IMR-90 (cell line): ENCODE results near the gene LRRC19. TPM values are rescaled to one million over a fixed set of nuclear protein-coding genes. Genes with fewer than 3 reads are reported as not detected.

Source experiments
- ATAC-seq: fragments of 200-7000 bp; cut with Tn5 transposase; 2 replicates; pipeline ENCODE4 v1.9.1; 2020; ENCODE audit warnings: low read depth, mild to moderate bottlenecking, moderate library complexity
- BruUV-seq: library from RNA; stranded (reverse); fragments of 400-500 nt; replicated peaks from 2 replicates; lab custom pipeline; 2021; lab: Mats Ljungman, UMichigan
- CTCF ChIA-PET: fragments of 300-600 bp; formaldehyde crosslinking; extraction: SDS; loops from one replicate; lab custom pipeline; 2021; ENCODE audit warnings: antibody characterized with exemption; lab: Yijun Ruan, JAX
- POLR2A ChIA-PET: fragments of 300-600 bp; sonication (Branson Sonifier 250); formaldehyde crosslinking; loops from one replicate; lab custom pipeline; 2022; ENCODE audit warnings: antibody characterized with exemption; ENCODE audit not compliant: unreplicated experiment; lab: Charles Lee
- DNase-seq: peaks from one replicate; pipeline ENCODE4 v3.0.0; 2013
- H2AFZ ChIP-seq: replicated peaks from 2 replicates; pipeline ENCODE3; 2013; ENCODE audit warnings: low read length, mild to moderate bottlenecking; ENCODE audit not compliant: poor library complexity
- H2AK5ac ChIP-seq: 2 replicates; pipeline ENCODE4 v1.6.1; 2013; ENCODE audit warnings: low read depth, low read length, inconsistent platforms
- H2AK9ac ChIP-seq: replicated peaks from 2 replicates; pipeline ENCODE3; 2013; ENCODE audit warnings: mild to moderate bottlenecking, low read depth, low read length, moderate library complexity; ENCODE audit not compliant: poor library complexity
- H2BK120ac ChIP-seq: 2 replicates; pipeline ENCODE4 v1.6.1; 2013; ENCODE audit warnings: low read depth, low read length, inconsistent platforms
- H2BK15ac ChIP-seq: 3 replicates; pipeline ENCODE4 v1.6.1; 2013; ENCODE audit warnings: low read depth, low read length, inconsistent platforms
- H2BK20ac ChIP-seq: 2 replicates; pipeline ENCODE4 v1.6.1; 2013; ENCODE audit warnings: low read depth, mild to moderate bottlenecking, inconsistent platforms, low read length, moderate library complexity
- H2BK5ac ChIP-seq: 2 replicates; pipeline ENCODE4 v1.6.1; 2013; ENCODE audit warnings: mild to moderate bottlenecking, low read depth, low read length, inconsistent platforms; ENCODE audit not compliant: poor library complexity, severe bottlenecking
- H3K14ac ChIP-seq: replicated peaks from 2 replicates; pipeline ENCODE4 v1.6.1; 2013; ENCODE audit warnings: low read depth, low read length, inconsistent platforms
- H3K18ac ChIP-seq: 2 replicates; pipeline ENCODE4 v1.6.1; 2013; ENCODE audit warnings: low read depth, low read length, control low read depth
- H3K23ac ChIP-seq: 2 replicates; pipeline ENCODE4 v1.6.1; 2013; ENCODE audit warnings: low read depth, low read length, inconsistent platforms
- H3K27ac ChIP-seq: 2 replicates; pipeline ENCODE4 v1.5.1; 2013; ENCODE audit warnings: mild to moderate bottlenecking, control low read depth, low read length; ENCODE audit not compliant: insufficient read depth
- H3K27me3 ChIP-seq: 2 replicates; pipeline ENCODE4 v1.6.1; 2013; ENCODE audit warnings: low read length; ENCODE audit not compliant: control insufficient read depth, insufficient read depth
- H3K36me3 ChIP-seq: 2 replicates; pipeline ENCODE4 v1.6.1; 2013; ENCODE audit warnings: low read length, mixed read lengths; ENCODE audit not compliant: control insufficient read depth, insufficient read depth
- H3K4ac ChIP-seq: 2 replicates; pipeline ENCODE4 v1.6.1; 2013; ENCODE audit warnings: low read depth, low read length, inconsistent platforms
- H3K4me1 ChIP-seq: 2 replicates; pipeline ENCODE4 v1.6.1; 2013; ENCODE audit warnings: low read length, mixed read lengths; ENCODE audit not compliant: control insufficient read depth, insufficient read depth
- H3K4me2 ChIP-seq: 2 replicates; pipeline ENCODE4 v1.6.1; 2013; ENCODE audit warnings: low read depth, mild to moderate bottlenecking, control low read depth, low read length, moderate library complexity
- H3K4me3 ChIP-seq: 2 replicates; pipeline ENCODE4 v1.5.1; 2013; ENCODE audit warnings: low read depth, mild to moderate bottlenecking, control low read depth, low read length, moderate library complexity; ENCODE audit not compliant: insufficient read depth
- H3K56ac ChIP-seq: 2 replicates; pipeline ENCODE4 v1.6.1; 2013; ENCODE audit warnings: low read length, inconsistent platforms; ENCODE audit not compliant: insufficient read depth; ENCODE audit errors: extremely low read depth
- H3K79me1 ChIP-seq, 2 experiments: 2 replicates each; pipeline ENCODE4 v1.6.1; 2013; ENCODE audit warnings: low read length in 2 of 2, inconsistent platforms in 1 of 2, low read depth in 1 of 2
- H3K9ac ChIP-seq: 2 replicates; pipeline ENCODE4 v1.6.1; 2013; ENCODE audit warnings: low read depth, low read length, control low read depth
- H3K9me1 ChIP-seq: 2 replicates; pipeline ENCODE4 v1.6.1; 2013; ENCODE audit warnings: low read length, inconsistent platforms; ENCODE audit not compliant: insufficient read depth
- H3K9me3 ChIP-seq: 2 replicates; pipeline ENCODE4 v1.6.1; 2013; ENCODE audit warnings: low read length; ENCODE audit not compliant: control insufficient read depth, insufficient read depth
- H4K20me1 ChIP-seq: 2 replicates; pipeline ENCODE4 v1.6.1; 2013; ENCODE audit warnings: low read length, inconsistent platforms; ENCODE audit not compliant: insufficient read depth
- H4K5ac ChIP-seq: 2 replicates; pipeline ENCODE4 v1.6.1; 2013; ENCODE audit warnings: mild to moderate bottlenecking, low read depth, low read length, control low read depth
- H4K8ac ChIP-seq, 2 experiments: 2 replicates each; pipeline ENCODE4 v1.6.1; 2013; ENCODE audit warnings: low read depth in 2 of 2, low read length in 2 of 2, control low read depth in 1 of 2, inconsistent platforms in 1 of 2
- H4K91ac ChIP-seq: 2 replicates; pipeline ENCODE4 v1.6.1; 2013; ENCODE audit warnings: low read depth, low read length, inconsistent platforms; ENCODE audit not compliant: insufficient read depth
- BHLHE40 ChIP-seq: fragments of 150-350 bp; IDR thresholded peaks from 2 replicates; pipeline ENCODE4 v1.6.1; 2016; ENCODE audit warnings: mild to moderate bottlenecking, low read depth, low read length
- CEBPB ChIP-seq: IDR thresholded peaks from 2 replicates; pipeline ENCODE4 v1.6.1; 2012; ENCODE audit warnings: low read depth, low read length, improper control_type of control experiment
- MAFK ChIP-seq: IDR thresholded peaks from 2 replicates; pipeline ENCODE4 v1.6.1; 2012; ENCODE audit warnings: low read depth, low read length, improper control_type of control experiment
- MXI1 ChIP-seq: IDR thresholded peaks from 2 replicates; pipeline ENCODE4 v1.6.1; 2012; ENCODE audit warnings: low read depth, mild to moderate bottlenecking, low read length, moderate library complexity, borderline replicate concordance
- NFE2L2 ChIP-seq: fragments of 150-350 bp; IDR thresholded peaks from 2 replicates; pipeline ENCODE4 v1.6.1; 2016; ENCODE audit warnings: low read depth, mild to moderate bottlenecking, low read length
- POLR2A ChIP-seq: IDR thresholded peaks from 2 replicates; pipeline ENCODE4 v1.6.1; 2012; ENCODE audit warnings: mild to moderate bottlenecking, low read depth, low read length
- RAD21 ChIP-seq: IDR thresholded peaks from 2 replicates; pipeline ENCODE4 v1.6.1; 2012; ENCODE audit warnings: low read length, improper control_type of control experiment
- WGBS, 2 experiments: methylation state at CpG; one replicate each; pipeline versions ENCODE4 v1.1.5 to v1.1.7; 2013; ENCODE audit warnings: missing lambda C conversion rate in 2 of 2; ENCODE audit not compliant: insufficient read length in 1 of 2; ENCODE audit errors: extremely low coverage in 2 of 2; 5-methylcytosine and 5-hydroxymethylcytosine counted together
- dilution Hi-C: fragments of 300-500 bp; cut with HindIII; formaldehyde crosslinking; loops from one replicate; pipeline ENCODE4 v1.14.3; 2018; ENCODE audit warnings: low sequenced_read_pairs; ENCODE audit not compliant: unreplicated experiment
- in situ Hi-C: fragments of 300-500 bp; cut with MboI; formaldehyde crosslinking; loops from 3 replicates; pipeline ENCODE4 v1.14.3; 2019; ENCODE audit warnings: low sequenced_read_pairs, inconsistent platforms, mixed read lengths
- intact Hi-C: fragments of 100-400 bp; cut with micrococcal nuclease; formaldehyde crosslinking; loops from 2 replicates; pipeline ENCODE4 v1.10.0; 2022
- polyA plus RNA-seq, 3 experiments: library from polyadenylated mRNA; depleted of rRNA; stranded (reverse); fragments of >200 nt; gene quantifications; 2 replicates each; pipeline ENCODE4 v1.2.3, GENCODE V29; 2012; ENCODE audit warnings: low replicate concordance in 1 of 3
- total RNA-seq: library from RNA; depleted of rRNA; stranded (reverse); fragments of >200 nt; gene quantifications from 2 replicates; pipeline ENCODE4 v1.2.3, GENCODE V29; 2012
- TF ChIP-seq, protein P1 (sequence below): fragments of 150-350 bp; IDR thresholded peaks from 2 replicates; pipeline ENCODE4 v1.6.1; 2016; ENCODE audit warnings: low read depth, mild to moderate bottlenecking, low read length, moderate library complexity, borderline replicate concordance
- TF ChIP-seq, protein P2 (sequence below): conservative IDR thresholded peaks from 2 replicates; pipeline ENCODE4 v1.5.1; 2012; ENCODE audit warnings: mild to moderate bottlenecking, low read depth, low read length, improper control_type of control experiment

The LRRC19 gene
- total and polyA plus RNA-seq, 2 of the 4 experiments (the other 2 are of a cell fraction): not detected

DNA sequence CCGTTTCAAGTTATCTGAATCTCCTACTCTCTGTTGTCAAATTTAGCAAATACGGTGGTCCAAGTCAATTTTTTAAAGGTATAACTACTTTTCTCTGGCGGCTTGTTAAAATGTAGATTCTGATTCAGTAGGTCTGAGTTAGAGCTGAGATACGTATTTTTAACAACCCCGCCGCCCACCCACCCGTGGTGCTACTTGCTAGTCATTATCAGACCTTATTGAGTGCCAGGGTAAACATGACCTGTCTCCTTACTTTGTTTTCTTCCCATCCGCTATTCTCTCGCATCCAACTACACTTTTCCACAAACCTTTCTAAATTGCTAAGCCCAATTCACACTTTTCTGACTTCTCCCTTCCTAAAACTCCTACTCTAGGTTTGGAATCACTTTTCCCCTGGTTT lies 57.7 kb downstream of the LRRC19 start:
- Histone ChIP-seq H3K4me1 (peaks cover 2% of the 10 kb centered on the region; the same call in 1 of the 2 replicates), H2BK20ac (no peak overlapping the region), H3K4ac (peak overlapping the region; percentile 11; the same call in 1 of the 2 replicates), H3K18ac (no peak overlapping the region), H3K14ac (peak overlapping the region; percentile 89), H4K91ac (peak overlapping the region; percentile 43; the same call in 1 of the 2 replicates), H3K79me1 (peaks cover 0 to 27% of the 10 kb centered on the region in 2 experiments; a peak in 3 of 4 replicates), H3K9me1 (no peaks in the 10 kb centered on the region), H3K4me2 (peak overlapping the region; percentile 82), H2BK15ac (no peak overlapping the region), H3K27ac (no peak overlapping the region), H2BK120ac (no peak overlapping the region), H3K36me3 (peaks cover 4% of the 10 kb centered on the region), H4K5ac (peak overlapping the region; percentile 46; the same call in 1 of the 2 replicates), H2AK5ac (no peak overlapping the region), H3K23ac (0 out of 2 replicates have a peak overlapping the region, but pooled peaks have one; percentile 5), H3K9ac (peak overlapping the region; percentile 30; the same call in 1 of the 2 replicates), H2BK5ac (peak overlapping the region; percentile 44), H4K20me1 (peaks cover 13% of the 10 kb centered on the region), H3K4me3 (peak overlapping the region; percentile 80), H3K9me3 (no peaks in the 10 kb centered on the region), H3K56ac (peak overlapping the region; percentile 99), H3K27me3 (no peaks in the 10 kb centered on the region), H2AFZ (no peak overlapping the region), H2AK9ac (no peak overlapping the region), H4K8ac (peak overlapping the region; percentile 45 to 89)
- TSS peak; percentile 87 for BruUV-seq
- ATAC-seq: no peak
- TF ChIP-seq BHLHE40 (no peak), MAFK (no peak), MXI1 (no peak), RAD21 (no peak), POLR2A (no peak), CEBPB (no peak), NFE2L2 (no peak)
- TF ChIP-seq, protein P1, sequence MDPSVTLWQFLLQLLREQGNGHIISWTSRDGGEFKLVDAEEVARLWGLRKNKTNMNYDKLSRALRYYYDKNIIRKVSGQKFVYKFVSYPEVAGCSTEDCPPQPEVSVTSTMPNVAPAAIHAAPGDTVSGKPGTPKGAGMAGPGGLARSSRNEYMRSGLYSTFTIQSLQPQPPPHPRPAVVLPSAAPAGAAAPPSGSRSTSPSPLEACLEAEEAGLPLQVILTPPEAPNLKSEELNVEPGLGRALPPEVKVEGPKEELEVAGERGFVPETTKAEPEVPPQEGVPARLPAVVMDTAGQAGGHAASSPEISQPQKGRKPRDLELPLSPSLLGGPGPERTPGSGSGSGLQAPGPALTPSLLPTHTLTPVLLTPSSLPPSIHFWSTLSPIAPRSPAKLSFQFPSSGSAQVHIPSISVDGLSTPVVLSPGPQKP: no peak
- TF ChIP-seq, protein P2, sequence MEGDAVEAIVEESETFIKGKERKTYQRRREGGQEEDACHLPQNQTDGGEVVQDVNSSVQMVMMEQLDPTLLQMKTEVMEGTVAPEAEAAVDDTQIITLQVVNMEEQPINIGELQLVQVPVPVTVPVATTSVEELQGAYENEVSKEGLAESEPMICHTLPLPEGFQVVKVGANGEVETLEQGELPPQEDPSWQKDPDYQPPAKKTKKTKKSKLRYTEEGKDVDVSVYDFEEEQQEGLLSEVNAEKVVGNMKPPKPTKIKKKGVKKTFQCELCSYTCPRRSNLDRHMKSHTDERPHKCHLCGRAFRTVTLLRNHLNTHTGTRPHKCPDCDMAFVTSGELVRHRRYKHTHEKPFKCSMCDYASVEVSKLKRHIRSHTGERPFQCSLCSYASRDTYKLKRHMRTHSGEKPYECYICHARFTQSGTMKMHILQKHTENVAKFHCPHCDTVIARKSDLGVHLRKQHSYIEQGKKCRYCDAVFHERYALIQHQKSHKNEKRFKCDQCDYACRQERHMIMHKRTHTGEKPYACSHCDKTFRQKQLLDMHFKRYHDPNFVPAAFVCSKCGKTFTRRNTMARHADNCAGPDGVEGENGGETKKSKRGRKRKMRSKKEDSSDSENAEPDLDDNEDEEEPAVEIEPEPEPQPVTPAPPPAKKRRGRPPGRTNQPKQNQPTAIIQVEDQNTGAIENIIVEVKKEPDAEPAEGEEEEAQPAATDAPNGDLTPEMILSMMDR: no peak
- intact Hi-C loops: loop anchor here (2.0 to 10.0 kb wide), 5 partner anchors 55 to 329 kb away; partner anchors contain the start of gene CAAP1
- dilution Hi-C loops: no loop called here
- in situ Hi-C loops: no loop called here
- DNase-seq: no peak
- ChIA-PET POLR2A (no interaction called here), CTCF (interaction anchor here (0.6 kb wide), 1 partner anchor 84 kb away, joined by 3 read pairs; no protein-coding TSS in a partner anchor)
- 5 to 100% methylated on average over 2 to 4 of the region's 9 CpGs for WGBS, 2 experiments
